GM21717 (cell line): Measurements from ENCODE around the gene PCDHGC5.

Source experiments
- ATAC-seq: cut with Tn5 transposase; IDR thresholded peaks from one replicate; pipeline ENCODE4 v1.9.1; 2021; ENCODE audit warnings: mild to moderate bottlenecking, moderate library complexity; ENCODE audit not compliant: unreplicated experiment

The PCDHGC5 gene

DNA sequence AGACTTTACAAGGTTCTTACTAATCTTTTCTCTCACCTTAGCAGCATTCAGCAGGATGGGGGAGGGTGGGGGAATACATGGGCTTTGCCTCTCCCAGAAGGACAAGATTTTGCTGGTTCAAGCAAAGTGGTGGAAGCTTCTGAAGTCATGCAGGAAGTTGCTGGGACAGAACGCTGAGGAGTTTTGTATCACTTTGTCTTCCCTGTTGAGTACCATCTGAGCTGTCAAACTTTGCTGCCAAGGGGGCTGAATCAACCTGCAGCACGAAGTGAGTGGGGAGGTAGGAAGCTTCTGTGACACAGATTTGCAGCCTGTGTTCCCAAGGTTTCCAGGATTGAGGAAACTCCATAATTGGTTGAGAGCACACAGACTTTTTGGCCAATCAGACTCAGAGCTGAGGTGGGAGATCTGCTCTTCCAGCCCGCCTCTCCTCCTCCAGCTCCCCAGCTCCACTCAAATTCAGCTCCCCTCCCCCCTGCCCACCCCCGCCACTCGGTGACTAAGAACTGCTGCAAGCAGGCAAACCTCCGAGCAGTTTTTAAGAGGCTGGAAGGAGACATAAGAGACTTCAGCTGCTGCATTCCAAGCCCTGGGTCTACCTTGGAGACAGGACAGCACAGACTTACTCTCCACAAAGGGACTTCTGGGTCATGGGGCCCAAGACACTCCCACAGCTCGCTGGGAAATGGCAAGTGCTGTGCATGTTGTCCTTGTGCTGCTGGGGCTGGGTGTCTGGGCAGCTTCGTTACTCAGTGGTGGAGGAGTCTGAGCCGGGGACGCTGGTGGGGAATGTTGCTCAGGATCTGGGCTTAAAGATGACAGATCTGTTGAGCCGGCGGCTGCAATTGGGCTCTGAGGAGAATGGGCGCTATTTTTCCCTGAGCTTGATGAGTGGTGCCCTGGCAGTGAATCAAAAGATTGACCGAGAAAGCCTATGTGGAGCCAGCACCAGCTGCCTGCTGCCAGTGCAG is at the start of gene PCDHGC5:
Gene PCDHGC5 (plus strand): TSS at position 491 of the 971 bp plus-strand sequence. CDS start 160 bp downstream, at position 651.
- ATAC-seq: no peak

DNA sequence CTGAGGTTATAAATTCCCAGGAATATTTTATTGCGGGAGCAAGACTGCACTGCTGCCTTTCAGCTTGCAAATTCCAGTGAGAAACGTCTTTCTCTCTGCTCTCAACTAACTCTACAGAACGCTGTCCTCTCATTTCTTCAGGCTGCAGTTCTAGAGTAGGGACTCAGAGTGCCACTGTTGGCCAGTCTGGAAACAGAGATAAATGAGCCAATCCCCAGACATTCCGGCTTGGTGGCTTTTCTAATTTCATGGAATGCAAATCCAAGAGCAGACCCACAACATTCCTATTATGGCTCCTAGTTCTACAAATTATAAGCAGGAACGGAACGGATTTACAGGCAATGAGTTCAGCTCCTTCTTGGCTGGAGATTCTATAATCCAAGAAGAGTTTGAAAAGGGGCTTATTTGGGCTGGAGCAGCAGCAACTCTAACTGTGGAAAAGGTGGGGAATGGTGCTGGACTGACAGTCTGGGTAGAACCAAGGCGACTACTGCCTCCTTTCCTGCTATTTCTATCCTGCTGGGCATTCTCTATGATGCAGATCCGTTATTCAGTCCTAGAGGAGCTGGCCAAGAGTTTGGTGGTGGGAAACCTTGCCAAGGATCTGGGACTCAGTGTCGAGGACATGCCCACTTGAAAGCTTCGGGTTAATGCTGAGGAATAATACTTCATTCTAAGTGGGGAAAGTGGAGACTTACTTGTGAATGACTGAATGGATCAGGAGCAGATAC is 49.3 kb upstream of the PCDHGC5 start:
- ATAC-seq: no peak

DNA sequence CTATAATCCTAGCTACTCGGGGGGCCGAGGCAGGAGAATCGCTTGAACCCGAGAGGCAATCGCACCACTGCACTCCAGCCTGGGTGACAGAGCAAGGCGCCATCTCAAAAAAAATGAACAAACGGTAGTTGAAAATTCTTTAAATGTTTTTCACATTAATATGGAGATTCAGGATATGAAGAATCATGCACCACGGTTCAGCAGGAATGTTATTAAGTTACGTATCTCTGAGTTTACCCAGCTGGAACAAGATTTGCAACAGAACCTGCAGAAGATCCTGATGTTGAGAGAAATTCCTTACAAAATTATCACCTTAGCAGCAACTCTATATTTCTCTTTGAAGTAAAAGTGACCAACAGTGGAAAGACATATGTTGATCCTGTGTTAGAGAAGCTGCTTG is 48.5 kb upstream of the PCDHGC5 start:
- ATAC-seq: no peak

DNA sequence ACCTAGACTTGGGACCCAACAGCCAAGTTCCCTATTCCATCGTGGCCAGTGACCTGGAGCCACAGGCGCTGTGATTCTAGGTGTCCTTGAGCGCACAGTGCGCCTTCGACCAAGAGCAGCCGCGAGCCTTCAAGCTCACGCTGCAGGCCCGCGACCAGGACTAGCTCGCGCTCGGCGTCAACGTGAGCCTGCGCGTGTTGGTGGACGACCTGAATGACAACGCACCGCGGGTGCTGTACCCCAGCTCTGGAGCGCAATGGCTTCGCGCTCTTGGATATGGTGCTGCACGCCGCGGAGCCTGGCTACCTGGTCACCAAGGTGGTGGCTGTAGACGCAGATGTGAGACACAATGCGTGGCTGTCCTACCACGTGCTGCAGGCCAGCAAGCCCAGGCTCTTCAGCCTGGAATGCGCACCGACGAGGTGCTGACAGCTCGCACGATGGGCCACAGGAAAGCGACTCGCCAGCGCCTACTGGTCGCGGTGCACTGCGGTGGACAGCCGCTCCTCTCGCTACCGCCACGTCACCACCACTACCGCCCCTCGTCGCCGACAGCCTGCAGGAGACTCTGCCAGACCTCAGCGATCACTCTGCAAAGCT is 47.2 kb upstream of the PCDHGC5 start:
- ATAC-seq: no peak

DNA sequence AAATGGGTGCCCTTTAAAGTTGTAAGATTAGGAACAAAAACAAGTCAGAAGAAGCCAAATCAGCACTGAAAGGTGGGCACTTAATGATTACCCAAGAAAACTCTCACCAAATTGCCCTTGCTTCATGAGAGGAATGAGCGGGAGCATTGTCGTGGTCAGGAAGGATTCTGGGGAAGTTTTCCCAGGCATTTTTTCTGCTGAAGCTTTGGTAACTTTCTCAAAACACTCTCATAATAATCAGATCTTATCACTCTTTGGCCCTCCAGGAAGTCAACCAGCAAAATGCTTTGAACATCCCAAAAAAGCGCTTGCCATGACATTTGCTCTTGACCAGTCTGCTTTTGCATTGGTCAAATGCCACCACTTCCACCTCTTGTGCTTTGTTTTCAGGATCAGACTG is 23.5 kb upstream of the PCDHGC5 start:
- no peak for ATAC-seq

DNA sequence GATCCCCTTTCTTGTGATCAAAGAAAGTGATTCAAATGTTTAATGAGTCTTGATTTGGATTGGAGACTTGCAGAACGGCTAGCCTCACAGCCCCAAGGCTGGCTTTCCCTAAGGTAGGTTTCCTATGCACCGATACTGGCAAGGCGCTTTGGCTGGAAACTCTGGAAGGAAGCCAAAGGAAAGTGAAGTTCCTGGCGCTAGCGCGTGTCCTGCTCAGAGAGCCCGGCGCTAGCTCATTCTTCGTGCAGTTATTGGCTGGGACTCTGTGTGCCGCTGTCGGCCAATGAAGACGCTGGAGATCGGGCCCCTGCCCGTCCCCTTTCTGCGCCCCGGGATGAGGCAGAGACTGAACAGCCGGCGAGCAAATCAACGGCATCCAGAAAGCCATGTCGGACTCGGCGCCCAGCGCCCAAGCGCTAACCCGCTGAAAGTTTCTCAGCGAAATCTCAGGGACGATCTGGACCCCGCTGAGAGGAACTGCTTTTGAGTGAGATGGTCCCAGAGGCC is 13.2 kb upstream of the PCDHGC5 start, which contains the start of gene PCDHGC3:
Gene PCDHGC3 (plus strand): TSS at position 342 of the 507 bp plus-strand sequence. CDS start 151 bp downstream, at position 493.
- ATAC-seq: peak; percentile 99

DNA sequence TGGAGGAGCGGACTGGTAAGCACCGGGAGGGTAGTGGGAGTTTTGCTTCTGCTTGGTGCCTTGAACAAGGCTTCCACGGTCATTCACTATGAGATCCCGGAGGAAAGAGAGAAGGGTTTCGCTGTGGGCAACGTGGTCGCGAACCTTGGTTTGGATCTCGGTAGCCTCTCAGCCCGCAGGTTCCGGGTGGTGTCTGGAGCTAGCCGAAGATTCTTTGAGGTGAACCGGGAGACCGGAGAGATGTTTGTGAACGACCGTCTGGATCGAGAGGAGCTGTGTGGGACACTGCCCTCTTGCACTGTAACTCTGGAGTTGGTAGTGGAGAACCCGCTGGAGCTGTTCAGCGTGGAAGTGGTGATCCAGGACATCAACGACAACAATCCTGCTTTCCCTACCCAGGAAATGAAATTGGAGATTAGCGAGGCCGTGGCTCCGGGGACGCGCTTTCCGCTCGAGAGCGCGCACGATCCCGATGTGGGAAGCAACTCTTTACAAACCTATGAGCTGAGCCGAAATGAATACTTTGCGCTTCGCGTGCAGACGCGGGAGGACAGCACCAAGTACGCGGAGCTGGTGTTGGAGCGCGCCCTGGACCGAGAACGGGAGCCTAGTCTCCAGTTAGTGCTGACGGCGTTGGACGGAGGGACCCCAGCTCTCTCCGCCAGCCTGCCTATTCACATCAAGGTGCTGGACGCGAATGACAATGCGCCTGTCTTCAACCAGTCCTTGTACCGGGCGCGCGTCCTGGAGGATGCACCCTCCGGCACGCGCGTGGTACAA is 12.6 kb upstream of the PCDHGC5 start:
- ATAC-seq: peak; percentile 41

DNA sequence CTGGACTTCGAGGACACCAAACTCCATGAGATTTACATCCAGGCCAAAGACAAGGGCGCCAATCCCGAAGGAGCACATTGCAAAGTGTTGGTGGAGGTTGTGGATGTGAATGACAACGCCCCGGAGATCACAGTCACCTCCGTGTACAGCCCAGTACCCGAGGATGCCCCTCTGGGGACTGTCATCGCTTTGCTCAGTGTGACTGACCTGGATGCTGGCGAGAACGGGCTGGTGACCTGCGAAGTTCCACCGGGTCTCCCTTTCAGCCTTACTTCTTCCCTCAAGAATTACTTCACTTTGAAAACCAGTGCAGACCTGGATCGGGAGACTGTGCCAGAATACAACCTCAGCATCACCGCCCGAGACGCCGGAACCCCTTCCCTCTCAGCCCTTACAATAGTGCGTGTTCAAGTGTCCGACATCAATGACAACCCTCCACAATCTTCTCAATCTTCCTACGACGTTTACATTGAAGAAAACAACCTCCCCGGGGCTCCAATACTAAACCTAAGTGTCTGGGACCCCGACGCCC is 11.8 kb upstream of the PCDHGC5 start:
- no peak for ATAC-seq

DNA sequence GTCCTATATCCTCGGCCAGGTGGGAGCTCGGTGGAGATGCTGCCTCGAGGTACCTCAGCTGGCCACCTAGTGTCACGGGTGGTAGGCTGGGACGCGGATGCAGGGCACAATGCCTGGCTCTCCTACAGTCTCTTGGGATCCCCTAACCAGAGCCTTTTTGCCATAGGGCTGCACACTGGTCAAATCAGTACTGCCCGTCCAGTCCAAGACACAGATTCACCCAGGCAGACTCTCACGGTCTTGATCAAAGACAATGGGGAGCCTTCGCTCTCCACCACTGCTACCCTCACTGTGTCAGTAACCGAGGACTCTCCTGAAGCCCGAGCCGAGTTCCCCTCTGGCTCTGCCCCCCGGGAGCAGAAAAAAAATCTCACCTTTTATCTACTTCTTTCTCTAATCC is 11.1 kb upstream of the PCDHGC5 start:
- ATAC-seq: no peak

DNA sequence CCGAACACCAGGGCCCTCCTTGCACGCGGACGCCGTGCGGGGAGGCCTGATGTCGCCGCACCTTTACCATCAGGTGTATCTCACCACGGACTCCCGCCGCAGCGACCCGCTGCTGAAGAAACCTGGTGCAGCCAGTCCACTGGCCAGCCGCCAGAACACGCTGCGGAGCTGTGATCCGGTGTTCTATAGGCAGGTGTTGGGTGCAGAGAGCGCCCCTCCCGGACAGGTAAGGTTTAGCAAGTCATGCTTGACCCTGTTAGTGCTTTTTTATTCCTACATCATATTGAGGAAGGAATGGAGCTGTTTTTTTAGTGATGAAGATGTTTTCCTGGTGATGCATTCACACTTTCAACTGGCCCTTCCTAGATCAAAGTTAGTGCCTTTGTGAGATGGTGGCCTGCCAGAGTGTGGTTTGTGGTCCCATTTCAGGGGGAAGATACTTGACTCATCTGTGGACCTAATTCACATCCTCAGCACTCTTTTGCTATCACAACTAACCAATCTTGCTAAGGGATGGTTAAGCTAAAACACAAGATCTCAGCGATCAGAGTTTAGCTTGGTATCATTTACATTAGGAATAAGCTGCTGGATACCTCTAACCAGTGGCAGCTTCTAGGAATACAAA is 10.4 kb upstream of the PCDHGC5 start:
- ATAC-seq: no peak

DNA sequence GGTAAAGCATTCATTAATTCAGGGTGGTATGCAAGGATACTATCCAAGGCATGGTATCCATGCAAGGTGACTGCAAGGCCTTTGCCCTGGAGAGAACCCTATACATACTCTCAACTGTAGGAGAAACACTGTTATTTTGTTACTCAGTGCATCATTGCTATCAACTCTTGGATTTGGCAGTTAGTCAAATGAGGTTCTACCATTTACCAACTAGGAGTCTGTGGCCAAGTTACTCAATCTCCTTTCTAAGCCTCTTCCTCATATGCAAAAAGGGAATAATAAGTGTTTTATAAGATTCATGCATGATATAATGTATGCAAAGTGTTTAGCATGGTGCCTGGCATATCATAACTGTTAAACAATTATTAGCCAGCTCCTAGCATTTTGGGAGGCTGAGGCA is 9.1 kb upstream of the PCDHGC5 start:
- ATAC-seq: no peak

DNA sequence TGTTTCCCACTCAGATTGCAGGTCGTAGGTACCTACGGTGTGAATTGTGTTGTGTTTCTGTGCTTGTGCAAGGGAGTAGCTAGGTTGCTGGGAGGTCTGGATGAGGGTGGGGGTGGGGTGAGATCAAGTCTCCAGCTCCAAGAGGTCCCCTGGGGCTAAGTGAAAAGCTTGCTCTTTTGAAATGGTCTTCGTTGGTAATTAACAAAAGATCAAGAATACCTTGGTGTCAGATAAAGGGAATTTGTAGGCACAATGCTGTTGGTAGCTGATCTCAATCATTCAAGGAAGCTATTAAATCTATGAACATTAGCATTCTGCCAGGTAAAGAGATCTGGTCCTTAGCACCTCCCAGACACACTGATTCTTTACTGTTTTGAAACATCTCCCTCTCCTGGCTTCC is 5.0 kb upstream of the PCDHGC5 start:
- ATAC-seq: no peak

DNA sequence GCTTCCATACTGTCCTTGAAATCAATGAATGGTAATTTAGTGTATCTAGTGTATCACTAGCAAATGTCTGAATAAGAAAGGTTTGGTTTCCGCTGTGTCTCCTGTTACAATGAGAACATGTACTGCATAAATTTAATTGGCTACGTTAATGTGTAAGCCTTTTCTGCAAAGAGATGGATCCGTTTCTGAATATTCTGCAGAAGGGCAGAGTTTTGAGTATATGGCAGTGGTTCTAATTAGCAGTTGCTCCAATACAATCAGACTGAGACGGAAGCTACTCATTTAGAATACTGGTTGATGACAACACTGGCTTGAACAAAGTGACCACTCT is 4.6 kb upstream of the PCDHGC5 start:
- no peak for ATAC-seq

DNA sequence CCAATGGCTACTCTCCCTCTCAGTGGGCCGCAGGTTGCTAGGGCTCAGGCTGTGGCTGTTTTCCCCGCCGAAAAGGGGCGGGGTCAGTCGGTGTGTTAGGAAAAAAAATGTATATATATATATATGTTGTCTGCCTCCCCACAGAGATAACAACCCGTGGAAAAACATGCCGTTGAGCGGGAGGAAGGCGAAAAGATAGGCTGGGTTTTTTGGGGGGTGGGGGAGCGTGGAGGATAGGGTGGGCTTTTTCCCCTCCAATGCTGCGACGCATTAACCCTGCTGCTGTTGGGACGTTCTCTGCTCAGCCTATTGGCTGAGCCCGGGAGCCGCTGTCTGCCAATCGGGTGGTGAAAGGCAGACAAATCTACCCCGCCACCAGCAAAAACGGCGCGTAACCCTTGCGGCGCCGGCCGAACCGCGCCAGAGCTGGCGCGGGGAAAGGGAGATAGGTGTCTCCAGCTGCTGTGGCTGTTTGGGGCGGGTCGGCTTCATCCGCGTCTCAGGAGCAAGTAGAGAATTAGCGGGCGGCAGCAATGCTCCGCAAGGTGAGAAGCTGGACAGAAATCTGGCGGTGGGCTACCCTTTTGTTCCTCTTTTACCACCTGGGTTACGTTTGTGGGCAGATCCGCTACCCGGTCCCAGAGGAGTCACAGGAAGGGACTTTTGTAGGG is 4.1 kb upstream of the PCDHGC5 start, which contains the start of gene PCDHGC4:
Gene PCDHGC4 (plus strand): TSS at position 390 of the 671 bp plus-strand sequence. CDS start 144 bp downstream, at position 534.
- ATAC-seq: no peak

DNA sequence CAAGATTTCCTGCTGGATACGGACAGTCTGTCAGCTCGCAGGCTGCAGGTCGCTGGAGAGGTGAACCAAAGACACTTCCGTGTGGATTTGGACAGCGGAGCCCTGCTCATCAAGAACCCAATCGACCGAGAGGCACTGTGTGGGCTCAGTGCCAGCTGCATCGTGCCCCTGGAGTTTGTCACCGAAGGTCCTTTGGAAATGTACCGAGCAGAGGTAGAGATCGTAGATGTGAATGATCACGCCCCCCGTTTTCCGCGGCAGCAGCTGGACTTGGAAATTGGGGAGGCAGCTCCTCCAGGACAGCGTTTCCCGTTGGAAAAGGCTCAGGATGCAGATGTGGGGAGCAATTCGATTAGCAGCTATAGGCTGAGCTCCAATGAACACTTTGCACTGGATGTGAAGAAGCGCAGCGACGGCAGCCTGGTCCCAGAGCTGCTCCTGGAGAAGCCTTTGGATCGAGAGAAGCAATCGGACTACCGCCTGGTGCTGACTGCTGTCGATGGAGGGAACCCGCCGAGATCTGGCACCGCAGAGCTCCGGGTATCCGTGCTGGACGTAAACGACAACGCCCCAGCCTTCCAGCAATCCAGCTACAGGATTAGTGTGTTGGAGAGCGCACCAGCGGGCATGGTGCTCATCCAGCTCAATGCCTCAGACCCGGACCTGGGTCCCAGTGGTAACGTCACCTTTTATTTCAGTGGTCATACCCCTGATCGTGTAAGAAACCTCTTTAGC is 3.4 kb upstream of the PCDHGC5 start:
- ATAC-seq: no peak

DNA sequence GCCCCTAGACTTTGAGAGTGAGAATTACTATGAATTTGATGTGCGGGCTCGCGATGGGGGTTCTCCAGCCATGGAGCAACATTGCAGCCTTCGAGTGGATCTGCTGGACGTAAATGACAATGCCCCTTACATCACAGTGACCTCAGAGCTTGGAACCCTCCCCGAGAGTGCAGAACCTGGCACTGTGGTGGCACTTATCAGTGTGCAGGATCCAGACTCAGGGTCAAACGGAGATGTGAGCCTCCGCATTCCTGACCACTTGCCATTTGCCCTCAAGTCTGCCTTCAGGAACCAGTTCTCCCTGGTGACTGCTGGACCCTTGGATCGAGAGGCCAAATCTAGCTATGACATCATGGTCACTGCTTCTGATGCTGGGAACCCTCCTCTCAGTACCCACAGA is 2.8 kb upstream of the PCDHGC5 start:
- ATAC-seq: no peak

DNA sequence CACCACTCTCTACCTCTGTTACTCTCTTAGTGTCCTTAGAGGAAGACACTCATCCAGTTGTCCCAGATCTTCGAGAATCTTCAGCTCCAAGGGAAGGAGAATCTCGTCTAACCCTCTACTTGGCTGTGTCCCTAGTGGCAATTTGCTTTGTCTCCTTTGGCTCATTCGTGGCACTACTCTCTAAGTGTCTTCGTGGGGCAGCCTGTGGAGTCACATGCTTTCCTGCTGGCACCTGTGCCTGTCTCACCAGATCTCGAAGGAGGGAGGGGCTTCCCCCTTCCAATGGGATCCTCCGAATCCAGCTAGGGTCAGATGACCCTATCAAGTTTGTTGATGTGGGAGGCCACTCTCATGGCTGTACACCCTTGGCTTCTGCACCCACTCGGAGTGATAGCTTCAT is 1.8 kb upstream of the PCDHGC5 start:
- ATAC-seq: no peak

DNA sequence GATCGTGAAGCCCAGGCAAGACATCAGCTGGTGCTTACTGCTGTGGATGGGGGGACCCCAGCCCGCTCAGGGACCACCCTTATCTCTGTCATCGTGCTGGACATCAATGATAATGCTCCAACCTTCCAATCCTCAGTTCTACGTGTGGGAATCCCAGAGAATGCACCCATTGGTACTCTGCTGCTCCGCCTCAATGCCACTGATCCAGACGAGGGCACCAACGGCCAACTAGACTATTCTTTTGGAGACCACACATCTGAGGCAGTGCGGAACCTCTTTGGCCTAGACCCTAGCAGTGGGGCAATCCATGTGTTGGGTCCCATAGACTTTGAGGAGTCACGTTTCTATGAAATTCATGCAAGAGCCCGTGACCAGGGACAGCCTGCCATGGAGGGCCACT is 960 bp downstream of the PCDHGC5 start:
- no peak for ATAC-seq

DNA sequence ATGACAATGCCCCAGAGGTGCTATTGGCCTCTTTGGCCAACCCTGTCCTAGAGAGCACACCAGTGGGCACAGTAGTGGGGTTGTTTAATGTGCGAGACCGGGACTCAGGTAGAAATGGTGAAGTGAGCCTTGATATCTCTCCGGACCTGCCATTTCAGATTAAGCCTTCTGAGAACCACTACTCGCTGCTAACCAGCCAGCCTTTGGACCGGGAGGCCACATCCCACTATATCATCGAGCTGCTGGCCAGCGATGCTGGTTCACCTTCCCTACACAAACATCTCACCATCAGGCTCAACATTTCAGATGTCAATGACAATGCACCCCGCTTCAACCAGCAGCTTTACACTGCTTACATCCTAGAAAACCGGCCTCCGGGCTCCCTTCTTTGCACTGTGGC is 1.4 kb downstream of the PCDHGC5 start:
- no peak for ATAC-seq
